A673 (cell line): ENCODE measurements around the gene SNX2. TPM values are rescaled to one million over a fixed set of nuclear protein-coding genes. Genes with fewer than 3 reads are reported as not detected.

Experiments used
- Bru-seq: library from RNA; stranded (reverse); fragments of 400-500 nt; gene quantifications from one replicate; lab custom pipeline; 2021; lab: Mats Ljungman, UMichigan
- BruChase-seq, 2 experiments: library from RNA; stranded (reverse); fragments of 400-500 nt; gene quantifications; one replicate each; lab custom pipeline; 2021; lab: Mats Ljungman, UMichigan
- BruUV-seq: library from RNA; stranded (reverse); fragments of 400-500 nt; replicated peaks from 2 replicates; lab custom pipeline; 2021; lab: Mats Ljungman, UMichigan
- CTCF ChIA-PET: fragments of 300-600 bp; sonication (Branson Sonifier 250); formaldehyde crosslinking; loops from one replicate; lab custom pipeline; 2022; ENCODE audit warnings: antibody characterized with exemption; lab: Charles Lee
- POLR2A ChIA-PET: fragments of 300-600 bp; sonication (Branson Sonifier 250); formaldehyde crosslinking; loops from one replicate; lab custom pipeline; 2022; ENCODE audit warnings: antibody characterized with exemption; ENCODE audit not compliant: low non-redundant PET; lab: Charles Lee
- DNase-seq: peaks from one replicate; pipeline ENCODE4 v3.0.0-alpha.2; 2015; ENCODE audit warnings: low spot score
- H3K27ac ChIP-seq: fragments of 200-600 bp; sonication (generic); 2 replicates; pipeline ENCODE4 v1.5.1; 2016; ENCODE audit warnings: mixed run types, low read depth, mild to moderate bottlenecking, mixed read lengths, antibody characterized with exemption, low read length; ENCODE audit not compliant: poor library complexity, severe bottlenecking
- H3K27me3 ChIP-seq: fragments of 200-600 bp; sonication (generic); replicated peaks from 2 replicates; pipeline ENCODE4 v1.6.1; 2017; ENCODE audit warnings: mixed run types, low read depth, mild to moderate bottlenecking, mixed read lengths, antibody characterized with exemption, low read length; ENCODE audit not compliant: insufficient read depth, poor library complexity
- H3K36me3 ChIP-seq: fragments of 200-600 bp; sonication (generic); 2 replicates; pipeline ENCODE4 v1.6.1; 2016; ENCODE audit warnings: mixed run types, mild to moderate bottlenecking, mixed read lengths, antibody characterized with exemption, low read length; ENCODE audit not compliant: insufficient read depth, poor library complexity, severe bottlenecking
- H3K4me1 ChIP-seq: fragments of 200-600 bp; sonication (generic); 2 replicates; pipeline ENCODE4 v1.6.1; 2017; ENCODE audit warnings: mixed run types, mild to moderate bottlenecking, mixed read lengths, antibody characterized with exemption, low read length; ENCODE audit not compliant: insufficient read depth, poor library complexity, severe bottlenecking
- H3K4me3 ChIP-seq: fragments of 200-600 bp; sonication (generic); 2 replicates; pipeline ENCODE4 v1.5.1; 2016; ENCODE audit warnings: low read depth, mixed run types, mild to moderate bottlenecking, mixed read lengths, low read length; ENCODE audit not compliant: poor library complexity, severe bottlenecking
- H3K9me3 ChIP-seq: fragments of 200-600 bp; sonication (generic); 2 replicates; pipeline ENCODE4 v1.6.1; 2016; ENCODE audit warnings: mixed run types, low read depth, mild to moderate bottlenecking, mixed read lengths, antibody characterized with exemption, low read length; ENCODE audit not compliant: poor library complexity, severe bottlenecking
- CTCF ChIP-seq: fragments of 300-800, 200-600 bp; sonication (generic); conservative IDR thresholded peaks from 2 replicates; pipeline ENCODE4 v1.5.1; 2017; ENCODE audit warnings: low read depth, mild to moderate bottlenecking, antibody characterized with exemption, low read length, moderate library complexity, mixed read lengths
- EZH2 ChIP-seq: fragments of 200-600 bp; sonication (generic); IDR thresholded peaks from 2 replicates; pipeline ENCODE4 v1.6.1; 2017; ENCODE audit warnings: borderline replicate concordance, low read depth, mild to moderate bottlenecking, mixed read lengths, antibody characterized with exemption, low read length; ENCODE audit not compliant: poor library complexity, severe bottlenecking
- intact Hi-C: fragments of 100-400 bp; cut with micrococcal nuclease; formaldehyde crosslinking; loops from one replicate; pipeline ENCODE4 v1.10.0; 2022; ENCODE audit not compliant: unreplicated experiment
- long read RNA-seq: library from polyadenylated mRNA; stranded (forward); transcript quantifications from one replicate; pipeline ENCODE4 v2.0.0, GENCODE V29; 2022
- total RNA-seq: library from RNA; stranded (reverse); gene quantifications from 2 replicates; pipeline ENCODE4 v1.2.3, GENCODE V29; 2021

SNX2 gene
- total RNA-seq (64.3 and 67.9 TPM in 2 replicates), Bru-seq, nascent RNA (percentile 82 among the genes with signal in this experiment), BruChase-seq, experiment 1, labeled RNA remaining after a 2-hour chase (percentile 78 among the genes with signal in this experiment), BruChase-seq, experiment 2, labeled RNA remaining after a 6-hour chase (percentile 76 among the genes with signal in this experiment)
- long read RNA-seq, transcript SNX2-201 (15 exons, 2,128 nt): major isoform, 237 of 264 reads
- long read RNA-seq, partial matches to known transcripts: 9 of 264 reads
- long read RNA-seq, other reads (novel, unspliced or antisense): 17 of 264 reads

DNA sequence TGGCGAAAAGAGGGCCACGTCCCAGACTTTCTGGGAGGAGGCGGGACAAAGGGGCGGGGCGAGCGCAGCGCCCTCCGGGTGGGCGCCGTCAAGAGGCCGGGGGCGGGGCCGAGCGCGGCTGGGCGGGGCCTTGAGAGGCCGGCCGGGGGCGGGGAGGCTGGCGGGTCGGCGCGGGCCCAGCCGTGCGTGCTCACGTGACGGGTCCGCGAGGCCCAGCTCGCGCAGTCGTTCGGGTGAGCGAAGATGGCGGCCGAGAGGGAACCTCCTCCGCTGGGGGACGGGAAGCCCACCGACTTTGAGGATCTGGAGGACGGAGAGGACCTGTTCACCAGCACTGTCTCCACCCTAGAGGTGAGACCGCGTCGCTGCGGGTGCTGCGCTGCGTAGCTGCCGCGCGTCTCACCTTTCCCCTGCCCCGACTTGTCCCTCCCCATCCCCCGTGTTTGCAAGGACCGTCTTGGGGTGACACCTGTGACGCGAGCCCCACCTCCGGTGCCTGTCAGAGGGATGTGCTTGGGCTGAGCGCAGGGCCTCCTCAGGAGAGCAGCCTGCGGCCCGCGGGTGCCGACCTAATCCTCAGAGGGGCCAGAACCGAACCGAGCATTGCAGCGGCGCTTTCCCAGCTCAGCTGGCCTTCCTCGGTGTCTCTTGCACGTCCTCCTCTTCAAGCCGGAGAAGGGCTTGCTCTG, at the start of gene SNX2:
Gene SNX2, plus strand, starts transcription at position 220 of the 689 bp plus-strand sequence. Its CDS starts 24 bp downstream, at position 244.
- intact Hi-C loops: no loop called here
- CTCF ChIA-PET: no interaction called here

DNA sequence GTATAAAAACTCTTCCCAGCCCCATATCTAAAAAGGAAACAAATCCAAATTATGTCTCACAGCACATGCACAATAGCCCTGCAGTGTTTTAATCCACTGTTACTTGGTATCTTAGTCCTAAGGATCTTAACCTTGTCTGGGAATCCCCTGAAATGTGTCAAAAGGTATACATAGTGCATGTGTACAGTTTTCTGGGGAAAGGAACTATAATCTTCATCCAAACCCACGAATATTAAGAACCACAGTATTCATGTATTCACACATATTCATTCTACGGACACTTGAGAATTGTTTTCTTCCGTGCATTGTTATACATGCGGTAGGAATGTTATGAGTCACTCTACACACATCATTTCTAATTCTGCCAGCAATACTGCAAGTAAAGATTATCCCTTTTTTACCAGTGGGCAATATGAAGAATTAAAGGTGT, 47.8 kb upstream of the SNX2 start:
- POLR2A ChIA-PET: interaction anchor here (0.7 kb wide), 1 partner anchor 46 kb away, joined by 3 read pairs; no protein-coding TSS in a partner anchor
- H3K27ac ChIP-seq: no peak overlapping the region
- no peaks in the 10 kb centered on the region for H3K27me3 ChIP-seq
- TF ChIP-seq CTCF: no peak
- TF ChIP-seq EZH2: no peak
- no peaks in the 10 kb centered on the region for H3K9me3 ChIP-seq
- H3K4me1 ChIP-seq: no peaks in the 10 kb centered on the region
- DNase-seq: no peak
- no peak overlapping the region for H3K4me3 ChIP-seq
- intact Hi-C loops: no loop called here
- CTCF ChIA-PET: no interaction called here
- no peaks in the 10 kb centered on the region for H3K36me3 ChIP-seq
- BruUV-seq: no TSS peak

More for the DNA sequence above, at the start of gene SNX2:
- Histone ChIP-seq H3K36me3 (no peaks in the 10 kb centered on the region), H3K27ac (peak within 1 kb of the TSS; percentile 76), H3K4me1 (no peaks in the 10 kb centered on the region), H3K27me3 (no peaks in the 10 kb centered on the region), H3K4me3 (peak within 1 kb of the TSS; percentile 98), H3K9me3 (no peaks in the 10 kb centered on the region)
- peak; percentile 93 for DNase-seq
- POLR2A ChIA-PET: interaction anchor here (0.6 kb wide), 1 partner anchor 581 kb away, joined by 3 read pairs; no protein-coding TSS in a partner anchor
- no peak for TF ChIP-seq EZH2
- TF ChIP-seq CTCF: no peak
- BruUV-seq: no TSS peak

DNA sequence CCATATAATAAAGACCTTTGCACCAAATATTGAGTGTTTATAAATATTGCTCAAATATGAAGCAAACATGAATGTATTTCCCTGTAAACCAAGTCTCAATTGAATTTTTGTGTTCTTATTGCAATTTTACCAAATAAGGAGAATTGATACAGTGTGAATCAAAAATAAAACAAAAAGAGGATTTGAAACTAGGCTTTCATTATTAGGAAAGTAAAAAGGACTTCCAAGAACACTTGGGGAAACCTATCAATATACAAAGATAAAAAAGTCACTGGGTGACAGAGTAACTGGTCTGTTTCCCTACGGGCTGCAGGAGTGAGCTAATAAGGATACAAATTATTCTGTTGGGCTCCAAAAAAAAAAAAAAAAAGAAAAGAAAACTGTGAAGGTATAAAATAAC, 44.8 kb upstream of the SNX2 start:
- no peak for DNase-seq
- Histone ChIP-seq H3K4me3 (no peak overlapping the region), H3K4me1 (no peaks in the 10 kb centered on the region), H3K27ac (no peak overlapping the region), H3K27me3 (no peaks in the 10 kb centered on the region), H3K9me3 (no peaks in the 10 kb centered on the region), H3K36me3 (no peaks in the 10 kb centered on the region)
- intact Hi-C loops: no loop called here
- TF ChIP-seq EZH2 (no peak), CTCF (no peak)
- ChIA-PET POLR2A (no interaction called here), CTCF (no interaction called here)
- no TSS peak for BruUV-seq
